Measurements from ENCODE around the gene RTN4RL1. TPM values are rescaled to one million over a fixed set of nuclear protein-coding genes. Genes with fewer than 3 reads are reported as not detected.

RTN4RL1 gene
- total RNA-seq, 3 donors from 2014 or later (not counting 1 experiment from before 2014, with no cell fraction given): 0.15 to 0.23 TPM; not detected in 1

DNA sequence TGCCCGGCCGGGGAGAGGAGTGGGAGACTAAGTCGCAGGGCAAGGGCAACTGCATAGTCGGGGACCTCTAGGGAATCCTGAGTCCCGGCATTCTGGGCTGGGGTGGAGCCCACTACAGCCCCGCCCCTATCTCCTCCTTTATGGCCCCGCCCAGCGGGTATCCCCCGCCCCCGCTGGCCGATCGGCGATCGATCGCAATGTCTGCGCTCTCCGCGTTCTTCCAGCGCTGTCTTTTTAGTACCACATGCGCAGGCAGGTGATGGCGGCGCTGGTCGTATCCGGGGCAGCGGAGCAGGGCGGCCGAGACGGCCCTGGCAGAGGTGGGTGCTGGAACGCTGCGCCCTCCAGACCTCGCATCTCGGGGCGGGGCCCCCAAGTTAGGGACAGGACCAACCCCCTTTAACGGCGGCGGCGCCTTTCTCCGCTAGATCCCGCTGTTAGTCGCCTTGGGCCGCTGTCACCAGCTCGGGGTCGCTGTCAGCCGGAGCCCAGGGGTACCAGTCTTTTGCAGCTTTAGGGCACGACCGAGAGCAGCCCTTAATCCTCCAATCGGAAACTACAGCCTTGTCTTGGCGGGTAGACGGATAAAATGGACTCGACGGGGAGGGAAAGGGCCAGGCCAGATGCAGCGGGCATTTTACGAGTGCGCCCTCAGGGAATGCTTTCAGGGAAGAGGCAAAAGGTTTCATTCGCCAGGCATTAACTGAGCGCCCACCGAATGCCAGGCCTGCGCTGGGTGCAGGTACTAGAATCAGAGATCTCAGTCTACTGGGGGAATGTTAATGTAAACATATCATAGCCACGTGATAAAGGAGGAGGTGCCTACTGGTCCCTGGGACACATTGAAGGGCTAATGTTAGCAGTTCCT lies 5.0 kb upstream of the RTN4RL1 start, which contains the start of gene DPH1:
DPH1 (plus strand) TSS at position 243 of the 868 bp plus-strand sequence; CDS start at position 260, 17 bp downstream.
- DNase-seq (peak; percentile 76 to 91), ATAC-seq (peak; percentile 88 to 95 (median 89))
- Histone ChIP-seq H3K4me1 (ENCODE audit: control insufficient read depth, insufficient read depth, low read length) (peaks cover 31% of the 10 kb centered on the region), H3K4me3 (ENCODE audit: low read length) (peak within 1 kb of the TSS; percentile 94), H3K9me3 (ENCODE audit: control insufficient read depth, insufficient read depth, low read length) (no peaks in the 10 kb centered on the region), H3K27me3 (ENCODE audit: control insufficient read depth, insufficient read depth, low read length) (peaks cover 8% of the 10 kb centered on the region), H3K27ac (ENCODE audit: low read length) (peak within 1 kb of the TSS; percentile 59), H3K36me3 (ENCODE audit: control insufficient read depth, insufficient read depth, low read length) (peaks cover 9% of the 10 kb centered on the region)
- H3K36me3 Mint-ChIP-seq: no peaks in the 10 kb centered on the region
- intact Hi-C loops (cut with micrococcal nuclease): loop anchor here (1.0 to 10.0 kb wide), 3 partner anchors 12 to 315 kb away; partner anchors contain the start of genes OVCA2 and TLCD2
- WGBS (ENCODE audit: insufficient coverage): 2% methylated on average over 59 of the region's 59 CpGs
- H3K27ac Mint-ChIP-seq: peak within 1 kb of the TSS; percentile 79 to 83
- H3K9me3 Mint-ChIP-seq: no peaks in the 10 kb centered on the region
- peak within 1 kb of the TSS; percentile 92 for H3K4me3 Mint-ChIP-seq
- TF ChIP-seq, protein P1, sequence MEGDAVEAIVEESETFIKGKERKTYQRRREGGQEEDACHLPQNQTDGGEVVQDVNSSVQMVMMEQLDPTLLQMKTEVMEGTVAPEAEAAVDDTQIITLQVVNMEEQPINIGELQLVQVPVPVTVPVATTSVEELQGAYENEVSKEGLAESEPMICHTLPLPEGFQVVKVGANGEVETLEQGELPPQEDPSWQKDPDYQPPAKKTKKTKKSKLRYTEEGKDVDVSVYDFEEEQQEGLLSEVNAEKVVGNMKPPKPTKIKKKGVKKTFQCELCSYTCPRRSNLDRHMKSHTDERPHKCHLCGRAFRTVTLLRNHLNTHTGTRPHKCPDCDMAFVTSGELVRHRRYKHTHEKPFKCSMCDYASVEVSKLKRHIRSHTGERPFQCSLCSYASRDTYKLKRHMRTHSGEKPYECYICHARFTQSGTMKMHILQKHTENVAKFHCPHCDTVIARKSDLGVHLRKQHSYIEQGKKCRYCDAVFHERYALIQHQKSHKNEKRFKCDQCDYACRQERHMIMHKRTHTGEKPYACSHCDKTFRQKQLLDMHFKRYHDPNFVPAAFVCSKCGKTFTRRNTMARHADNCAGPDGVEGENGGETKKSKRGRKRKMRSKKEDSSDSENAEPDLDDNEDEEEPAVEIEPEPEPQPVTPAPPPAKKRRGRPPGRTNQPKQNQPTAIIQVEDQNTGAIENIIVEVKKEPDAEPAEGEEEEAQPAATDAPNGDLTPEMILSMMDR (IDR thresholded peaks at IDR 0.05): no peak
- H3K4me1 Mint-ChIP-seq: peaks cover 19 to 29% of the 10 kb centered on the region in 2 donors
- peaks cover 23 to 32% of the 10 kb centered on the region in 2 donors for H3K27me3 Mint-ChIP-seq (ENCODE audit: low read depth in 2 of 2)

DNA sequence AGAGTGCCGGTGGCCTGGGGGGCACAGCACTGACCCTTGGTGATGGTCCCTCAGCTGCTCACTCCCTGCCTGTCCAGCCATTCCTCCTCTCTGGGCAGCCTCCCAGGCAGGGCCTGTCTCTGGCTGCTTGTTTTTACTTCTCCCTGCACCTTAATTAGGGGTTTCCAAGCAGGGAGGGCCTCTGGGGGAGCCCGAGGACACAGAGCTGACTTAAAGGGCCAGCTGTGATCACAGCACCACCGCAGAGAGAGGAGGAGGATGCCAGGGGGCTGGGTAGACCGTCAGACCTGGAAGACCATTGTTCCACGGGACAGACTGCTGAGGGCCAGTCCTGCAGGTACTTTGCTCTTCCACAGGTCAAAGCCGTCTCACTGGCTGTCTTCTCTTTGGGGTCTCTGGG lies 3.6 kb upstream of the RTN4RL1 start:
- intact Hi-C loops (cut with micrococcal nuclease): loop anchor here (10.0 kb wide), 1 partner anchor 124 kb away; no protein-coding TSS in a partner anchor
- no peak overlapping the region for H3K4me3 ChIP-seq (ENCODE audit: low read length)
- no peaks in the 10 kb centered on the region for H3K9me3 ChIP-seq (ENCODE audit: control insufficient read depth, insufficient read depth, low read length)
- no peak overlapping the region for H3K27ac ChIP-seq (ENCODE audit: low read length)
- peaks cover 15% of the 10 kb centered on the region for H3K27me3 ChIP-seq (ENCODE audit: control insufficient read depth, insufficient read depth, low read length)
- no peaks in the 10 kb centered on the region for H3K9me3 Mint-ChIP-seq
- TF ChIP-seq, protein P1 (IDR thresholded peaks at IDR 0.05): no peak
- peaks cover 40% of the 10 kb centered on the region for H3K4me1 ChIP-seq (ENCODE audit: control insufficient read depth, insufficient read depth, low read length)
- H3K27ac Mint-ChIP-seq: no peak overlapping the region
- H3K36me3 ChIP-seq (ENCODE audit: control insufficient read depth, insufficient read depth, low read length): peaks cover 5% of the 10 kb centered on the region
- ATAC-seq: no peak
- no peaks in the 10 kb centered on the region for H3K36me3 Mint-ChIP-seq
- peaks cover 19 to 33% of the 10 kb centered on the region in 2 donors for H3K4me1 Mint-ChIP-seq
- peak overlapping the region; percentile 58 for H3K4me3 Mint-ChIP-seq
- 55% methylated on average over 6 of the region's 6 CpGs for WGBS (ENCODE audit: insufficient coverage)
- no peak for DNase-seq
- H3K27me3 Mint-ChIP-seq (ENCODE audit: low read depth in 2 of 2): peaks cover 26 to 32% of the 10 kb centered on the region in 2 donors

DNA sequence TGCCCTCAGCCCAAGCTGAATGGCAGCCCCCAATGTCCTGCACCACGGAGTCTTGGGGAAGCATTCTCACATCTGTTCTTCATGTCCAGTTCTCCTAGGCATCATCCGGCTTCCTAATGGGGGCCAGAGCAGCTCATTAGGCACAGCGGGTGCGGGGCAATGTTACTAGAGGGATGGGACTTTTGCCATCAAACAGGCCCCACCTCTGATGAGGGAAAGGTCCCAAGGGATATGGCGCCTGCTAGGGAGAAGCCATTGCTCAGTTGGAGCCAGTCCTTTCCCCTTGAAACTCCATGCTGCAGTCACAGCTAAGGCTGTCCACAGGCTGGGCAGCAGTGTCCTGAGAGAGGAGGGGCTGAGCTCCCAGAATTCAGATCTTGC lies 3.1 kb upstream of the RTN4RL1 start:
- H3K4me3 ChIP-seq (ENCODE audit: low read length): no peak overlapping the region
- H3K9me3 Mint-ChIP-seq: no peaks in the 10 kb centered on the region
- H3K27ac Mint-ChIP-seq: no peak overlapping the region
- H3K36me3 Mint-ChIP-seq: no peaks in the 10 kb centered on the region
- WGBS (ENCODE audit: insufficient coverage): 94% methylated on average over 5 of the region's 5 CpGs
- ATAC-seq (no peak), DNase-seq (no peak)
- no peaks in the 10 kb centered on the region for H3K9me3 ChIP-seq (ENCODE audit: control insufficient read depth, insufficient read depth, low read length)
- H3K36me3 ChIP-seq (ENCODE audit: control insufficient read depth, insufficient read depth, low read length): peaks cover 2% of the 10 kb centered on the region
- peaks cover 19 to 33% of the 10 kb centered on the region in 2 donors for H3K4me1 Mint-ChIP-seq
- H3K27ac ChIP-seq (ENCODE audit: low read length): no peak overlapping the region
- intact Hi-C loops (cut with micrococcal nuclease): loop anchor here (10.0 kb wide), 1 partner anchor 123 kb away; no protein-coding TSS in a partner anchor
- peaks cover 43% of the 10 kb centered on the region for H3K4me1 ChIP-seq (ENCODE audit: control insufficient read depth, insufficient read depth, low read length)
- H3K27me3 ChIP-seq (ENCODE audit: control insufficient read depth, insufficient read depth, low read length): peaks cover 15% of the 10 kb centered on the region
- TF ChIP-seq, protein P1 (IDR thresholded peaks at IDR 0.05): no peak
- peaks cover 26 to 32% of the 10 kb centered on the region in 2 donors for H3K27me3 Mint-ChIP-seq (ENCODE audit: low read depth in 2 of 2)
- no peak overlapping the region for H3K4me3 Mint-ChIP-seq

Data from natural killer cell (primary cell).